ENCODE data around the gene PRTN3.
"Not testable (repeated sequence)": the region's sequence is repeated elsewhere in the genome, so short reads cannot be mapped to it uniquely, and the experiment has no call there.

PRTN3 gene

DNA sequence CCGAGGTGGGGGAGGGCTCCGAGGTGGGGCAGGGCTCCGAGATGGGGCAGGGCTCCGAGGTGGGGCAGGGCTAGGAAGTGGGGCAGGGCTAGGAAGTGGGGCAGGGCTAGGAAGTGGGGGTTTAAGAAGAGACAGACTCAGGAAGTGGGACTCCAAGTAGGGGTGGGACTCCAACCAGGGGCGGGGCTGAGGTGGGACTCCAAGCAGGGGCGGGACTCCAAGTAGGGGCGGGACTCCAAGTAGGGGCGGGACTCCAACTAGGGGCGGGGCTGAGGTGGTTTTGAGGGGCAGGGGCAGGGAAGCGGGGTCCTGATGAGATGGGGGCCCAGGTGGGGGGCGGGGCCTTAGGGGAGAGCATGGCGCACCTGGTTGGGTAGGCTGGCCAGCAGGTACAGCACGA, 32.3 kb downstream of the PRTN3 start:
- no peak overlapping the region for H3K27ac ChIP-seq
- TF ChIP-seq CTCF (conservative IDR thresholded peaks at IDR 0.05): no peak

- H3K27ac ChIP-seq: no peak overlapping the region
Observed at GRCh38 chr19:873561-874041, 32.8 kb downstream of the PRTN3 start.

GRCh38 chr19:875265-875879, 34.6 kb downstream of the PRTN3 start:
- H3K27ac ChIP-seq: no peak overlapping the region
- no peak for TF ChIP-seq CTCF (conservative IDR thresholded peaks at IDR 0.05)

More at GRCh38 chr19:873561-874041, 32.8 kb downstream of the PRTN3 start:
- TF ChIP-seq CTCF (conservative IDR thresholded peaks at IDR 0.05): no peak

GRCh38 chr19:876089-876488, 35.3 kb downstream of the PRTN3 start:
- TF ChIP-seq CTCF (conservative IDR thresholded peaks at IDR 0.05): no peak
- H3K27ac ChIP-seq: no peak overlapping the region

DNA sequence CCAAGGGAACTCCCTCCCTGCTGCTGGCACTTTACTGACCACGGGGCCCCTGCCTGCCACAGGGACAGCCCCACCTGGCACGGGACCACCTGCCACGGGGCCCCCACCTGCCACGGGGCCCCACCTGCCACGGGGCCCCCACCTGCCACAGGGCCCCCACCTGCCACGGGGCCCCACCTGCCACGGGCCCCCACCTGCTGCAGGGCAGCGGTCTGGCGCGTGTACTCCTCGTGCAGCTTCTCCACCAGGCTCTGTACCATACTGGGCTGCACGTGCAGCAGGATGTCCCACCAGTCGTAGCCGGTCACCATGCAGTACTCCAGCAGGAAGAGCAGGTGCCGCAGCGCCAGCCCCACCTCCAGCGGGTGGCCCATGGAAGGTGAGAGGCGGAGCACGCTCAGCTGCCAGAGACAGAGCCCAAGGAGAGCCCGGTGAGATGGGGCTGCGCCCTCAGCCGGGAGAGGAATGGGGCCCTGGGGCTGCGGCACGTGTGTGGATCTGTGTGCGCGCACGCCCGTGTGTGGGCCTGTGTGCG, 36.0 kb downstream of the PRTN3 start:
- TF ChIP-seq CTCF (conservative IDR thresholded peaks at IDR 0.05): no peak
- H3K27ac ChIP-seq: no peak overlapping the region

- H3K27ac ChIP-seq: not testable (repeated sequence)
Observed at GRCh38 chr19:877992-878660, 37.3 kb downstream of the PRTN3 start.

DNA sequence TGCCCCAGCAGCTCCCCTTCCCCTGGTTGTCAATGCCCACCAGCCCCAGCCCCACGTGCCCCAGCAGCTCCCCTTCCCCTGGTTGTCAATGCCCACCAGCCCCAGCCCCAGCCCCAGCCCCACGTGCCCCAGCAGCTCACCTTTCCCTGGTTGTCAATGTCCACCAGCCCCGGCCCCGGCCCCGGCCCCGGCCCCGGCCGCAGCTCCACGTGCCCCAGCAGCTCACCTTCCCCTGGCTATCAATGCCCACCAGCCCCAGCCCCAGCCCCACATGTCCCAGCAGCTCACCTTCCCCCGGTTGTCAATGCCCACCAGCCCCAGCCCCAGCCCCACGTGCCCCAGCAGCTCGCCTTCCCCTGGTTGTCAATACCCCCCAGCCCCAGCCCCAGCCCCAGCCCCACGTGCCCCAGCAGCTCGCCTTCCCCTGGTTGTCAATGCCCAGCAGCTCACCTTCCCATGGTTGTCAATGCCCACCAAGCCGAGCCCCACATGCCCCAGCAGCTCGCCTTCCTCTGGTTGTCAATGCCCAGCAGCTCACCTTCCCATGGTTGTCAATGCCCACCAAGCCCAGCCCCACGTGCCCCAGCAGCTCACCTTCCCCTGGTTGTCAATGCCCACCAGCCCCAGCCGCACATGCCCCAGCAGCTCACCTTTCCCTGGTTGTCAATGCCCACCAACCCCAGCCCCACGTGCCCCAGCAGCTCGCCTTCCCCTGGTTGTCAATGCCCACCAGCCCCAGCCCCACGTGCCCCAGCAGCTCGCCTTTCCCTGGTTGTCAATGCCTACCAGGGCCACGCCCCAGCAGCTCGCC, 38.2 kb downstream of the PRTN3 start:
- not testable (repeated sequence) for H3K27ac ChIP-seq

GRCh38 chr19:879711-880438, 39.1 kb downstream of the PRTN3 start:
- no peak for TF ChIP-seq CTCF (conservative IDR thresholded peaks at IDR 0.05)
- H3K27ac ChIP-seq: no peak overlapping the region
